HG02938 (cell line): Measurements from ENCODE around the gene P2RY12.
"Not testable (repeated sequence)": the region's sequence is repeated elsewhere in the genome, so short reads cannot be mapped to it uniquely, and the experiment has no call there.

Experiments used
- ATAC-seq: cut with Tn5 transposase; IDR thresholded peaks from one replicate; pipeline ENCODE4 v1.9.1; 2021; ENCODE audit warnings: mild to moderate bottlenecking, moderate library complexity; ENCODE audit not compliant: unreplicated experiment

The P2RY12 gene

GRCh38 chr3:151393146-151393830 is 8.7 kb upstream of the P2RY12 start:
- no peak for ATAC-seq

- ATAC-seq, result not testable (repeated sequence)
Measured at GRCh38 chr3:151392191-151392590, 7.6 kb upstream of the P2RY12 start.

- ATAC-seq, result no peak
Measured at GRCh38 chr3:151391720-151392119, 7.2 kb upstream of the P2RY12 start.

DNA sequence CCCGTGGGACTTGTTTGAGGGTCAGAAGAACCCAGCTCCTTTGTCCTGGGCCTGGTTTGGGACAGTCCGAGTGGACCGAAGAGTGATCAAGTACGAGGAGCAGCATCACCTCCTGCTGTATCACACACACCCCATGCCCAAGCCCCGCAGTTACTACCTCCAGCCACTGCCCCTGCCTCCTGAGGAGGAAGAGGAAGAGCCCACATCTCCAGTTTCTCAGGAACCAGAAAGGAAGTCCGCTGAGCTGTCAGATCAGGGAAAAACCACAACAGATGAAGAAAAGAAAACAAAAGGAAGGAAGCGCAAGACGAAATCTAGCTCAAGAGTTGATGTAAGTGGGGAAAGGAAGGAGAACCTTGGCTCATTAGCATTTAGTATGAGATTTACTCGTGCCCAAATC is 3.3 kb upstream of the P2RY12 start:
- ATAC-seq, result no peak

GRCh38 chr3:151387432-151387831 is 2.9 kb upstream of the P2RY12 start:
- no peak for ATAC-seq

DNA sequence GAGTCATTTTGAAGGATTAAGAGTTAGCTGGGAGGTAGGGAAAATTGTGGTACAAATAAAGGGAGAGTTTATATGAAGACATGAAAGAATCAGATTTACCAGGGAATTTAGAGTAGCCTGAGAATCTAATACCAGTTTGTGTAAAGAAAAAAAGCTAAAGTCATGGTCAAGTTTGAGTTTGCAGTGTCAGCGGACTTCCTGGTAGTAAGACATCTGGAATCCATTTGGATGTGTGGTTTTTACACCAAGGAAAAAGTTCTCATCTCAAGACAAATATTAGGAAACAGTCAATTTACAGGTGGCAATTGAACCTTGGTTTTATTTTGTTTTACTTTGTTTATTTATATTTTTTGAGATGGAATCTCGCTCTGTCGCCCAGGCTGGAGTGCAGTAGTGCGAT is 1.5 kb upstream of the P2RY12 start:
- no peak for ATAC-seq

DNA sequence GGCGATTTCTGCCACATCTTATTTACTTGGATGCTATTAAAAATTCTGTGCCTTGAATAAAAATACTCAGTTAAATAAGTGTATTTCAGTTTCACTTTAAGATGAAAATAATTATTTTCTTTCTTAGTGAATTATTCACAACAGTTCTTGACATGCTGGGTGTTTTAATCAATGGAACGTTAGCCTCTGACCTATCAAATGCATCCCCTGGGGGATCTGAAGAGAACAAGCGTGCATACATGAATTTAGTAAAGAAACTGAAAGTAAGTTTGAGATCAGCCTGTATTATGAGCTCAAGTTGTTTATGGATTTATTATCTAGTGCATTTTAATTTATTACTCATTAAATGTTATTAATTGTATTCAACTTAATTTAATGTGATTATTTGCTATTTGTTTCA is 597 bp downstream of the P2RY12 start:
- peak; percentile 53 for ATAC-seq

GRCh38 chr3:151383111-151383510 is 1.4 kb downstream of the P2RY12 start:
- ATAC-seq, result no peak

- ATAC-seq, result no peak
Measured at GRCh38 chr3:151382671-151383070, 1.9 kb downstream of the P2RY12 start.

- no peak for ATAC-seq
Measured at GRCh38 chr3:151379083-151379734, 5.3 kb downstream of the P2RY12 start.

DNA sequence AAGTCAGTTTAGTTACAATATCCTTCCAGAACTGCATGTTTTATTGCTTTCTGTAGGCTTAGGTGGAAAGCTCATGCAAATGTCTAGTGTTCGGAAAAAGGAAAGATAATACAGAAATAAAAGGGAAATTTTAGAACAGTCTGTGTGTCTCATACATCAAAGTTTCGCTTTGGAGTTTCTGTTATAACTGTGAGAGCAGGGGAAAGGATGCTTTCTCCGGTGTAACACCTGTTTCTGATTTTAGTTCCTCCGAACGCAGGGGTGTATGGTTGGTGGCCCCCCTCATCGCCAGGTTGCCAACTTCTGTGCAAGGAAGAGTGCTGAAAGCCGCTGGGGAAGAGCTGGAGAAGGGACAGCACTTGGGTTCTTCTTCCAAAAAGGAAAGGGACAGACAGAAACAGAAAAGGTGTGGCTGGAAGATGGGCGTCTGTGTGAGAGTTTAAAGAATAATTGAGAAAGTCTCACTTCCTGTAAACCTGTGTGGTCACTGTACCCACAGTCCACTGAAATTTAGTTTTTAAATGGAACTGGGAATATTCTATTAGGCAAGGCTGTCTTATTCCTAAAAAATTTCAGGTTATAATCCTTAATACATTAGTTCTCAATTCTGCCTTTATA is 6.7 kb downstream of the P2RY12 start:
- peak; percentile 47 for ATAC-seq

DNA sequence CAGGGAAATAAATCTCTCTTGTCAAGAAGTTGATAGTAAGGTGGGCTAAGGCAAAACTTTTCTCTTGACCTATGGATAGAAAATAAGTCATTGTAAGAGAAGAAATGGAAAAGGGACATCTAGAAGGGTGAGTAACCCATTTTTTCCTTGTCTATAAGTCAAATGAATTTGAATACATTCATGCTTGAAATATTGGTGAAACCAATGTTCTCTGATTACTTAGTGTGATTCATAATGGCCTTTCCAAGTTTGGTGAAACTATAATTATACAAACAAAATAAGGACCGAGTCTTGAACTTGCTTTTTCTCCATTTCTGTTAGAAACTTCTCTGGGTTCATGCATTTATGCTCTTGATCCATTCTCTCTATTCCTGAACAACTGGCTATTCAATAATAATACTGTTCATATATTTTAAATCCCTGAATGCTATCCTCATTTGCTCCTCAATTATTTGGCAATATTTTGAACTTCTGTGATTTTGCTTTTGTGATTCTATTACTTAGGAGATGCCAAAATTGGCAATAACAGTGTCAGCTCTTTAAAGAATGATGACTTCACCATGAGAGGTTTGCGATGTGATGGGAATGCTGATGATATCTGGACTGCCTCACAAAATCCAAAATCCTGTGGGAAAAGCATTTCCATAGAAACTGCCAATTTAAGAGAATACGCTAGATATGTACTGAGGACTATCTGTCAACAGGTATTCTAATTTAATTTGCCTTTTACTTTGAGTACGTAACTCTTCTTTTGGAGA is 12.3 kb downstream of the P2RY12 start:
- no peak for ATAC-seq

GRCh38 chr3:151371526-151371925 is 13.0 kb downstream of the P2RY12 start:
- ATAC-seq, result no peak

- ATAC-seq, result no peak
Measured at GRCh38 chr3:151367448-151367847, 17.1 kb downstream of the P2RY12 start.

DNA sequence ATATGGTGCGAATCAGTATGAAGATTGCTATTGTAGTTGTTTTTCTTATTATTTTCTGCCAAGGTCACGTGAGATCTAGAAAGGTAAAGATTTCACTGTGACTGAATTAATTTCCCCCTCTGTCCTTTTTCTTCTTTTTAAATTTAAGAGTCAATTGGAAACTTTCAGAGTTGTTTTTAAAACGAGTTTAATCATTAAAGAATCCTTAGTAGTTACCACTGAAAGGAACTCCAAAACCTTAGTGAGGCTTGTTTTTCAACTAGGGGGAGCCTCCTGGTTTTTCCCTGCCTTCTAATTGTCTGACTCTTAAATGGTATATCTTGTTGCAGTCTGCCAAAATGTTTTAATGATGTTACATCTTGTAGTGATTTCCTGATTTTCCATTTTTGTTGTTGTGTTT is 17.6 kb downstream of the P2RY12 start:
- ATAC-seq, result no peak

DNA sequence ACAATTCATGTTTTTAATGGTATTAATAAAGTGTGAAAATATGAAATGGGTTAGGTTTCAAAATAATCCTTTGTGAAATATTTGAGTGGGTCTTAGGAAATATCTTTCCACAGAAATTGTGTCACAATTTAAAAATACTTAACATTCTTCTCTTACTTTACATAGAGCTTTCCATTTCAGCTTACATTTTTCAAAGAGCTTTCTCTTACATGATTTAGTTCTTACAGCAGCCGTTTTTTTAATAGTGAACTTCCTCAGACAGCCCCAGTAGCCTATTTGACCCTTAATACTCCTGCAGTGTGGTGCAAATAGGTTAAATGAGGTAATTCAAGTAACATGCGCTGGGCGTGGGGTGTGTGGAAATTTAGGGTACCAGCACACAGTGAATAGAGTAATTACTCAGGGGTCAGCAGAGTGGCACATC is 21.8 kb downstream of the P2RY12 start:
- no peak for ATAC-seq

GRCh38 chr3:151357463-151357850 is 27.1 kb downstream of the P2RY12 start:
- no peak for ATAC-seq

DNA sequence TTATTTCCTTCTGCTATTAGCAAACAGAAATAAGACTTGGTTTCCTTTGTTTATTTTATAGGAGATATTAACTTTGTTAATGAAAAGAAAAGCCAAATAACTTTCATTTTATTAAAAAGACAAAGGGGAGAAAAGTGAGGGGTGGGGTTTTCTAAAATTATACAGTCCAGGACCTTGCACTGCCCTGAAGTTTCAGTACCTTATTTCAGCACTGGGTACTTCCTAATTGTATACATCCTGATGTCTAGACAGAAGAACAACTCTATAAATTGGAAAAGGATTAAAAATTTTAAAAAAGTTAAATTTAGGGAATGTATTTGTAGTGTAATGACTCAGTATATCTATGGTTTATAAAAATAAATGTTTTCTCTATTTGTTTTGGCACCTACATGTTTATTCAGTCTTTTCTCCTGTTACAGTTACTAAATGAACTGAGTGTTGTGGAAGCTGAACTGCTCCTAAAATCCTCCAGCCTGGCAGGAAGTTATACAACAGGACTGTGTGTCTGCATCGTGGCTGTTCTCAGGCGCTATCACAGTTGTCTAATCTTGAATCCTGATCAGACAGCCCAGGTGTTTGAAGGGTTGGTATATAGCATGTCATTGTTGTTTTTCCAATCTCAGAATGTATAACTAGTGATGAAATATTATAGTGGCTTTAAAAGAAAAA is 27.6 kb downstream of the P2RY12 start:
- no peak for ATAC-seq

DNA sequence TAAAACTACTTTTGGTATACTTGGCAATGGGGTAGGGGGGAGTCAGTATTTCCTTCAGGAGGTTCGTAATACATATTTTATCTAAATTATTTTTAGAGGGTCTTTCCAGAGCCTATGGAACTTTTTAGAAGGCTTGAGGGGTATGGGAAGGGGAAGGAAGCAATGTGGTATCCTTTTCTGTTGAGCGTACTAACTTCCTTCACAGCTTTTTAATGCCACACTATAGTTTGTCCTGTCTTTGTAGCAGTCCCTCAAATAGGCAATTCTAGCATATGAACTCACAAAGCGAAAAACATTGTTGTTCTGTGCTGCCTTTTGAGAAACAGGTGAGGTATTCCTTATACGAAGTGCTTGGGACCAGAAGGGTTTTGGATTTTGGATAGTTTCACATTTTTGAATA is 32.9 kb downstream of the P2RY12 start:
- peak; percentile 31 for ATAC-seq

DNA sequence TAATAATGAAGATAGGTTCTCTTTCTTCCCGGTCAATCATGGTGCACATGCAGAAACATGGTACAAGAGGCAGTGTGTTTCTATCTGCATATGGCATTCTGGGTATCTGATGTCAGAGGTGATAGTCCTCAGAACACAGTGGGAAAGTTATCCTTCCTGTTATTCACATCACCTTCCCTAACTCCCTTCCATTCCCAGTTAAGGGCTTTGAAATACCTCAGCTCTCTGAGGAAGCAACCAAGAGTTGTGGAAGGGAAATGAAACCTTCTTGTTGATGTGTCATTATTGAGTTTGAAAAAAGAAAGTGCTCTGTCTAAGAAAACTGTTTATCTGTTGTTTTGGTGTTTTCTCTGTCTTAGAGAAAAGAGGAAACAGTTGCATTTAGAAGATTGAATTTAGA is 33.3 kb downstream of the P2RY12 start:
- ATAC-seq, result peak; percentile 86

DNA sequence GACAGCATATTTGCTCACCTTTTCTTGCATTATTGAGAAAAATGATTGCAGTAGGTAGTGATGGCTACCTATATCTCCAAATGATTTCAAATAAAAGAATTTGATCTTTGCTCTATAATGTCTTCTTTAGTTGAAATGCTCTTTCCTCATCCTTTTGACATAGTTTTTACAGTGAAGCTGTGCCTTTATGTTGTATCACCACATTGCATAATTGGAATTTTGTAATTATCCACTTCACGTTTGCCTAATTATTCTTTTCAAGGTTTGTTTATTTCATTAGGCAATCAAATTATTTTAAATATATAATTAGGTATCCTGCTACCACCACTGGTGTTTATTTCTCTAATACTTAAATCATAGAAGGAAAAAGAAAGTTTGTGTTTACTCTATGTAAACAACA is 33.9 kb downstream of the P2RY12 start:
- no peak for ATAC-seq
